ENCODE measurements around the gene KCNG1. TPM values are rescaled to one million over a fixed set of nuclear protein-coding genes. Genes with fewer than 3 reads are reported as not detected.
A peak's percentile ranks its signal among the peaks of the same experiment; 100 is the strongest.
"Not testable (repeated sequence)": the region's sequence is repeated elsewhere in the genome, so short reads cannot be mapped to it uniquely, and the experiment has no call there.

Gene KCNG1
- total RNA-seq, 4 donors from 2014 or later: 0.54 to 2.4 (median 1.6) TPM; not detected in 1

DNA sequence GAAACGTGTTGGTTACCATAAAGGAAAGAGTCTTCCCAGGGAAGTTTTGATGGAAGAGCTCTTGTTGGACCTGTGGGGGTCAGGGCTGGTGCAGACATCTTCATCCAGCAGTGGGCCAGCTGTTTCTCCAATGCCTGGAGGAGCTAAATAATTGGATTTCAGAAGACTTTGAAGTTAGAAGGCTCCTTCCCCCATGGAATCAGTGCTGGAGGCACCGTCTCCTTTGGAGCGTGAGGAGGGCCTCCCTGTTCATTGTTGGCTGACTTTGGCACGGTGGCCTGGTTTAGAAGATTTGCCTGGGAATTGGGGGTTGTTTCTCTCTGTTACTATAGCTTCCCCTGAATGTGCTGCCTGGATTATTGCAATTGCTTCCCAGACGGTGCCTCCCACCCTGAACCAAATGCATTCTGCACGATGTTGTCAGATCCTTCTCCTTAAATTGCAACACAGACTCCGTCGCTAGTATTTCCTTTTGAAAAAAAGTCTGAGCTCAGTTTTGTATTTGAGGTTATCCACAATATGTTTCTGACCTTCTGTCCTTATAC lies 27.7 kb upstream of the KCNG1 start:
- no peak overlapping the region for H3K4me3 ChIP-seq (ENCODE audit: low read depth, poor library complexity, severe bottlenecking)
- DNase-seq (ENCODE audit: low spot score in 2 of 2): no peak
- intact Hi-C loops (cut with DNase I; ENCODE audit: low total_unique reads): no loop called here
- TF ChIP-seq, protein P1, sequence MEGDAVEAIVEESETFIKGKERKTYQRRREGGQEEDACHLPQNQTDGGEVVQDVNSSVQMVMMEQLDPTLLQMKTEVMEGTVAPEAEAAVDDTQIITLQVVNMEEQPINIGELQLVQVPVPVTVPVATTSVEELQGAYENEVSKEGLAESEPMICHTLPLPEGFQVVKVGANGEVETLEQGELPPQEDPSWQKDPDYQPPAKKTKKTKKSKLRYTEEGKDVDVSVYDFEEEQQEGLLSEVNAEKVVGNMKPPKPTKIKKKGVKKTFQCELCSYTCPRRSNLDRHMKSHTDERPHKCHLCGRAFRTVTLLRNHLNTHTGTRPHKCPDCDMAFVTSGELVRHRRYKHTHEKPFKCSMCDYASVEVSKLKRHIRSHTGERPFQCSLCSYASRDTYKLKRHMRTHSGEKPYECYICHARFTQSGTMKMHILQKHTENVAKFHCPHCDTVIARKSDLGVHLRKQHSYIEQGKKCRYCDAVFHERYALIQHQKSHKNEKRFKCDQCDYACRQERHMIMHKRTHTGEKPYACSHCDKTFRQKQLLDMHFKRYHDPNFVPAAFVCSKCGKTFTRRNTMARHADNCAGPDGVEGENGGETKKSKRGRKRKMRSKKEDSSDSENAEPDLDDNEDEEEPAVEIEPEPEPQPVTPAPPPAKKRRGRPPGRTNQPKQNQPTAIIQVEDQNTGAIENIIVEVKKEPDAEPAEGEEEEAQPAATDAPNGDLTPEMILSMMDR (IDR thresholded peaks at IDR 0.05): no peak
- TF ChIP-seq POLR2A (IDR thresholded peaks at IDR 0.05): no peak
- WGBS, 2 donors: 16 to 24% methylated on average over 8 of the region's 8 CpGs

DNA sequence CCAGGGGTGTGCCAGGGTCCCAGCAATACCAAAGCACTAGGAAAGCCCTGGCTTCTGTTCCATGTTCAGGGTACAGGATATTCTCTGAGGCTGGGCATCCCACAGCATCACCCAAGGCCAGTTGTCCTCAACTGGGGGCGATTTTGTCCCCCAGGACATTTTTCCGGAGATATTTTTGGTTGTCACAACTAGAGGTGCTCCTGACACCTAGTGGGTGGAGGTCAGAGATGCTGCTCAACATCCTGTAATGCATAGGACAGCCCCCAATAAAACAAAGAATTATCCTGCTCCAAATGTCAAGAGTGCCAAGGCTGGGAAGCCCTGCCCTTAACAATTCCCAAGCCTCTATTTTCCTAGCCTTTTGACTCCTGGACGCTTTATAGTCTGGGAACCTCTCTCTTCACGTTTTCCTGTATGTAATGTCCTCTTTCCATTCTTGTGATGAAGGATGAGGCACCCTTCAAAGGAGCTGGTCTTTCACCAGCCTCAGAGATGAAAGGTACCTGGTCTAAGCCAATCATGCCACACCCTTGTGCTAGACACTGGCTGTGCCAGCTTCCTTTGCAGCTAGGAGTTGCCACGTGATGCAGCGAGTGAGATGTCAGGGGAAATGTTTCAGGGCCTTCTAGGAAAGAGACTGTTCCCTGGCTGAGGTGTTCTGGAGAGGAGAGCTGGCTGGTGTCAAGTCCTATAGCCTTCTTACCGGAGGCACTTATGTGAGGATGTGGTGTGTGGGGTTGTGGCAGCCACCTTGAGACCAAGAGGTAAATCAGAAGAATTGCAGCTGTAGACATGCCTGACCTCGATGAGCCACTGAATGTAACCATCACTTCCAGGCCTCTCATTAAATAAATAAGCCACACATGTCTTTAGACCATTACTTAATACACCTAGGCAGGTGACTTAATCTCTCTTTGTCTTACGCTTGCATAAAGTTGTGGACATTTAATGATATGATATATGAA lies 23.4 kb upstream of the KCNG1 start:
- WGBS, 2 donors: 81 to 86% methylated on average over 9 of the region's 9 CpGs
- DNase-seq (ENCODE audit: low spot score in 2 of 2): peak in 1 of 2 donors; percentile 29
- intact Hi-C loops (cut with DNase I; ENCODE audit: low total_unique reads): no loop called here
- H3K4me3 ChIP-seq (ENCODE audit: low read depth, poor library complexity, severe bottlenecking): no peak overlapping the region
- TF ChIP-seq, protein P1 (IDR thresholded peaks at IDR 0.05): no peak
- TF ChIP-seq POLR2A (IDR thresholded peaks at IDR 0.05): no peak

DNA sequence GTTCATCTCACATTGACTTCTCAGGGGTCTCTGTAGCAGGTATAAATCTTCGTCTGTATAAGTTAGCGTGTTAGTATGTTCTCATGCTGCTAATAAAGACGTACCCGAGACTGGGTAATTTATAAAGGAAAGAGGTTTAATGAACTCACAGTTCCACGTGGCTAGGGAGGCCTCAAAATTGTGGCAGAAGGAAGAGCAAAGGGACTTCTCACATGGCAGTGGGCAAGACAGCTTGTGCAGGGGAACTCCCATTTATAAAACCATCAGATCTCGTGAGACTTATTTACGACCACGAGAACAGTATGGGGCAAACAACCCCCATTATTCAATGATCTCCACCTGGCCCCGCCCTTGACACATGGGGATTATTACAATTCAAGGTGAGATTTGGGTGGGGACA lies 22.6 kb upstream of the KCNG1 start:
- intact Hi-C loops (cut with DNase I; ENCODE audit: low total_unique reads); H3K4me3 ChIP-seq (ENCODE audit: low read depth, poor library complexity, severe bottlenecking); DNase-seq (ENCODE audit: low spot score in 2 of 2): not testable (repeated sequence)
- 83 to 92% methylated on average over 9 of the region's 9 CpGs for whole genome bisulfite sequencing, 2 donors

DNA sequence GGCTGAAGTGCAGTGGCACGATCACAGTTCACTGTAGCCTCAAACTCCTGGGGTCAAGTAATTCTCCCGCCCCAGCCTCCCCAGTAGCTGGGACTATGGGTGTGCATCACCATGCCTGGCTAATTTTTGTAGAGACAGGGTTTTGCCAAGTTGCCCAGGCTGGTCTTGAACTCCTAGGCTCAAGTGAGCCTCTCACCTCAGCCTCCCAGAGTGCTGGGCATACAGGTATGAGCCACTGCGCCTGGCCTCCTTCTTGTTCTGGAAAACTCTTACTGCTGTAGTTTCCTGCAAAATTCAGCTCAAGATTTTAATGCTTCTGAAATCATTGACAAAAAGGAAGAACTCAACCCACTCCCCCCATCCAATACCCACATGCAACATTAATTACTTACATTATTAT lies 21.9 kb upstream of the KCNG1 start:
- TF ChIP-seq, protein P1 (IDR thresholded peaks at IDR 0.05): no peak
- intact Hi-C loops (cut with DNase I; ENCODE audit: low total_unique reads): no loop called here

DNA sequence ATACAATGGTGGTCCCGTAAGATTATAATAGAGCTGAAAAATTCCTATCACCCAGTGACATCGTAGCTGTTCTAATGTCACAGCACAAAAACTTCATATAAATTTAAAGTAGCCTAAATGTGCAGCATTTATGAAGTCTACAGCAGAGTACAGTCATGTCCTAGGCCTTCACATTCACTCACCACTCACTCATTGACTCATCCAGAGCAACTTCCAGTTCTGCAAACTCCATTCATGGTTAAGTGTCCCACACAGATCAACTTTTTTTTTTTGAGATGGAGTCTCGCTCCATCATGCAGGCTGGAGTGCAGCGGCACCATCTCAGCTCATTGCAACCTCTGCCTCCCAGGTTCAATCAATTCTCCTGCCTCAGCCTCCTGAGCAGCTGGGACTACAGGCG lies 20.9 kb upstream of the KCNG1 start:
- DNase-seq (ENCODE audit: low spot score in 2 of 2): no peak
- no peak overlapping the region for H3K4me3 ChIP-seq (ENCODE audit: low read depth, poor library complexity, severe bottlenecking)
- WGBS, 2 donors: 90 to 94% methylated on average over 5 of the region's 5 CpGs
- intact Hi-C loops (cut with DNase I; ENCODE audit: low total_unique reads): no loop called here
- TF ChIP-seq, protein P1 (IDR thresholded peaks at IDR 0.05): no peak
- no peak for TF ChIP-seq POLR2A (IDR thresholded peaks at IDR 0.05)

More for the DNA sequence above, 21.9 kb upstream of the KCNG1 start:
- peak in 1 of 2 donors; percentile 50 for DNase-seq (ENCODE audit: low spot score in 2 of 2)
- H3K4me3 ChIP-seq (ENCODE audit: low read depth, poor library complexity, severe bottlenecking): no peak overlapping the region
- 76 to 98% methylated on average over 3 of the region's 3 CpGs for whole genome bisulfite sequencing, 2 donors

DNA sequence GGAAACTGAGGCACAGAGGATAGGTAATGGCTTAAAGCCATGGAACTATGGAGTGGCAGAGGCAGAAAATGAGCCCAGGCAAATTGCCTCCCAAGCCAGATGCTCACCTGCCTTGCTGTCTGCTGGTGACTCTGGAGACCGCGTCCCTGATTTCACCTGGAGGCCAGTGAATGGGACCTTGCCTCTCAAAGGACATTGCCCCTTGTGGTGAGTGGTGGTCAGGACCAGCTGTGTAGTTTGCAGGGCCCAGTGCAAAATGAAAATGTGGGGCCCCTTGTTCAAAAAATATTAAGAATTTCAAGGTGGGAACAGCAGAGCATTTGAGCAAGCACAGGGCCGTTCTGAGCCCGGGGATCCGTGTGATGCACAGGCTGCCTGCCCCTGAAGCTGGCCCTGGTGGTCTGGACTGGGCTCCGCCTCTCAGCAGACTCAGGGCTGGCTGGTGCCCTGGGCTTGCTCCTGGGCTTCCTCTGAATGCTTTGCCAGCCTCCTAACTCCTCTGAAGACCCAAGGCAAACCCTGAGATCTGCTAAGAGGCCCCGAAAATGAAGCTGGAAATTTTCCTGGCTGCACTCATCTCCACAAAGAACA lies 19.8 kb upstream of the KCNG1 start:
- no peak overlapping the region for H3K4me3 ChIP-seq (ENCODE audit: low read depth, poor library complexity, severe bottlenecking)
- 74 to 78% methylated on average over 7 of the region's 7 CpGs for WGBS, 2 donors
- intact Hi-C loops (cut with DNase I; ENCODE audit: low total_unique reads): no loop called here
- no peak for DNase-seq (ENCODE audit: low spot score in 2 of 2)
- TF ChIP-seq, protein P1 (IDR thresholded peaks at IDR 0.05): no peak
- TF ChIP-seq POLR2A (IDR thresholded peaks at IDR 0.05): no peak

Measured in lower leg skin (tissue), 4 donors.